AG09319 (cell line): ENCODE results near the gene ASAP2.
"Not testable (repeated sequence)": the region's sequence is repeated elsewhere in the genome, so short reads cannot be mapped to it uniquely, and the experiment has no call there.

Experiments
- DNase-seq: peaks from one replicate; pipeline ENCODE4 v3.0.0-alpha.2; 2010; ENCODE audit warnings: low read depth; ENCODE audit errors: extremely low read depth
- CTCF ChIP-seq: IDR thresholded peaks from 2 replicates; pipeline ENCODE4 v1.5.1; 2011; ENCODE audit warnings: low read depth, mild to moderate bottlenecking, inconsistent platforms, low read length, moderate library complexity

ASAP2 gene

GRCh38 chr2:9212661-9213411 lies 6.2 kb downstream of the ASAP2 start:
- no peak for TF ChIP-seq CTCF
- DNase-seq, result no peak

GRCh38 chr2:9213477-9214051 lies 7.0 kb downstream of the ASAP2 start:
- no peak for TF ChIP-seq CTCF
- no peak for DNase-seq

GRCh38 chr2:9214873-9215272 lies 8.3 kb downstream of the ASAP2 start:
- no peak for DNase-seq
- no peak for TF ChIP-seq CTCF

GRCh38 chr2:9215680-9216079 lies 9.1 kb downstream of the ASAP2 start:
- no peak for TF ChIP-seq CTCF
- no peak for DNase-seq

- not testable (repeated sequence) for DNase-seq
Measured at GRCh38 chr2:9216143-9216542, 9.5 kb downstream of the ASAP2 start.

- no peak for TF ChIP-seq CTCF
- no peak for DNase-seq
Measured at GRCh38 chr2:9217838-9218770, 11.5 kb downstream of the ASAP2 start.

GRCh38 chr2:9219027-9219445 lies 12.4 kb downstream of the ASAP2 start:
- no peak for TF ChIP-seq CTCF
- DNase-seq, result no peak
